GM21717 (cell line): ENCODE results near the gene CCDC50.
A peak's percentile ranks its signal among the peaks of the same experiment; 100 is the strongest.

Source experiments
- ATAC-seq: cut with Tn5 transposase; IDR thresholded peaks from one replicate; pipeline ENCODE4 v1.9.1; 2021; ENCODE audit warnings: mild to moderate bottlenecking, moderate library complexity; ENCODE audit not compliant: unreplicated experiment

The CCDC50 gene

DNA sequence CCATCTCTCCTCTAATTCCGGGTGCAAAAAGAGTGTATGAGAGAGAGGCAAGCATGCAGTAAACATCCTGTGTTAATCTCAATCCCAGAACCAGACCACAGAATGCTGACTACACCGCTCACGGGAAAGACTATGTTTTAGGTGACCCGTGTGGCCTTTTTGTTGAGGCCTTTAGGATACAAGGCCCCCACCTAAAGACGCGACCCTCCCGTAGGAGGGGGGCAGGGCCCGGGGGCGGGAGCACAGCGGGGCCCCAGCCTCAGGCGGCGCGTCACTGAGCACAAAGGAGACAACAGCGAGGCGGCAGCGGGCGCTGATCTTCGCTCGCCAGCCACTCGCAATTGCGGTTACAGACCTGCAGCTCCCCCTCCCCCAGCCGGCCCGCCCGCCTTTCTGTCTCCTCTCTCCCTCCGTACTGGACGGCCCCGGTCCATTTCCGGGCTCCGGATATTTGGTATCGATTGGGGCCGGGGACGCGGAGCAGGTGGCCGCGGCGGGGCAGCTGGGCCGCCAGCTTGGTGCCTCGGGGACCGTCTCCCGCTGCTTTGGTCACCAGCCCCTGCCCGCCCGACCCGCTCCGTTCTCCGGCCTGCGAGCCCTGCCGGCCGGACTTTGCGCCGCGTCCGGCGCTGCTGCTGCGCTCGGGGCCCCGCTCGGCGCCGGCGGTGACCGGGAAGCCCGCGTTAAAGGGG lies at the start of gene CCDC50:
CCDC50 (plus strand) TSS at position 433 of the 692 bp plus-strand sequence. CDS start 281 bp downstream, outside the sequence.
- ATAC-seq, result peak; percentile 77

DNA sequence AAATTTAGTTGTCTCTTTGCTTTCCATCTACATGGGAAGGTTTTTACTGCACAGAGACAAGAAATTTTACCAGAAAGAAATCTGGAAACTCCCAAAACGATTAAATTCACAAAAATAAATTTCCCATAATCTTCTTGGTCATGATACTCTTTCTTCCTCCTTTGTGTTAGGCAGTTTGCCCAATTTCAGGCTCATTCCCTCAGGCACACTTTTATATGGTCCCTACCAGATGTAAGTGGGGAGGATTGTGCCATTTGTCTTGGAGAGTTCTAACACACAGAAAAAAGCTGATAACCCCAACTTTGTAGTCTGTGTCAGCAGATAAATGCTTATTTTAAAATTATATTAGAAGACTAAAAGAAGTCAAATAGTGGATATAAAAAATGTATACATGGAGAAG lies 49.1 kb upstream of the CCDC50 start:
- no peak for ATAC-seq

DNA sequence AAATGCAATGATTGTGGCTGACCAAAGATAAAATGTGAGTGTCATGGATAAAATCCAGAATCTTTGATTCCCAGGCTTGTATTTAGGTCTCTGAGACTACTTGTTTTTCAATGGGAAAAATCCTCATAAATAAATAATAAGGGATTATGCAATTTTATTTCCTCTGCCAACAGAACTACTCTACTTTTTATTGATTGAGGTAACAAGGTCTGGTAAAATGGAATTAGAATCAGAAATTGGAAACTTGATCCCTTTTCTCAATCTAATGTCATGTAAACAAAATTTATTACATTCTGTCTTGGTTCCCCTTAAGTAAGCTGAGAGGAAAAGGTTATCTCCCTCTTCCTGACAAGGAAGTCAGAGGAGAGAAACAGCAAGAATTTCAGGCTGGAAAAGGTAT lies 48.3 kb upstream of the CCDC50 start:
- no peak for ATAC-seq

DNA sequence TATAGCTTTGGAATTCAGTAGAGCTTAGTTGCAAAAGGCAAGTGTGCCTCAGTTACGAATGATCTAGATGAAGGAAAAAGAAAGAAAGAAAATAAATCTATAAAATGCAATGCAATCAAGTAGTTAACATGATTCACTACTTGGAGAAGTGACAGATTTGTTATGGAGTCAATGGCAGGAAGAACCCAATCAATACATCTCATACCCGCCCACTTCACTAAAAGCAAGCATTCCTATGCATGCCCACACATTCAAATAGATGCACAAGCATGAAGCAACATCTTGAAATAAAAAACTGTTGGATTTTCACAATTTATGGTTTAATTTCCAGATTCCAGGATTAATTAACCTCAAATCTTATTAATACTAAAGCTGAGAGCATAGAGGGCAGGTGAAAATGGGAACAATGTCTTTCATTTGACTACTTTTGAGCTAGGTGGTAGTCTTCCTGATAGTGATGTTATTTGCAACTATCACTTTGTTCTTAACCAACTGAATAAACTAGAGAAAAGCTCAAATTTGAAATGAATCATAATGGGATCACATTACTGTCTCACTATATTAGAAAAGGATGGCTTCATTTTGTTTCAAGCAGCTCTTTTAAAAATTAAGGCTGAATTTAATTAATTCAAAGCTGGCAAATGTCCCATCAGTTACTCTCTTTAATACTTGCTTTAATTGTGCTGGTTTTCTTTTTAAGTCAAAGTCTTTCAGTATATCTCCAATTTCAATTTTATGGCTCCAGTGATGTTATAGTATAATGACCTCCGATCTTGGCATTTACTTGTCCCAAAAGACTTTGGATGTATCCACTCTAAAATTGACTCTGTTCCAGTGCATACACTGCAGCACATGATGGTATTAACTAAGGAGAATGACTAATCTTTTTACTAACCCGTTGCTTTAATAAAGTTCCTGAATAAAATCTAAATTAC lies 46.7 kb upstream of the CCDC50 start:
- no peak for ATAC-seq

- ATAC-seq, result no peak
Observed at GRCh38 chr3:191283400-191283799, 45.8 kb upstream of the CCDC50 start.

- peak; percentile 80 for ATAC-seq
Observed at GRCh38 chr3:191290311-191291025, 38.7 kb upstream of the CCDC50 start.

- ATAC-seq, result no peak
Observed at GRCh38 chr3:191292243-191293015, 36.8 kb upstream of the CCDC50 start.

- ATAC-seq, result no peak
Observed at GRCh38 chr3:191294291-191294690, 34.9 kb upstream of the CCDC50 start.

GRCh38 chr3:191296041-191296541 lies 33.1 kb upstream of the CCDC50 start:
- ATAC-seq, result peak; percentile 87

DNA sequence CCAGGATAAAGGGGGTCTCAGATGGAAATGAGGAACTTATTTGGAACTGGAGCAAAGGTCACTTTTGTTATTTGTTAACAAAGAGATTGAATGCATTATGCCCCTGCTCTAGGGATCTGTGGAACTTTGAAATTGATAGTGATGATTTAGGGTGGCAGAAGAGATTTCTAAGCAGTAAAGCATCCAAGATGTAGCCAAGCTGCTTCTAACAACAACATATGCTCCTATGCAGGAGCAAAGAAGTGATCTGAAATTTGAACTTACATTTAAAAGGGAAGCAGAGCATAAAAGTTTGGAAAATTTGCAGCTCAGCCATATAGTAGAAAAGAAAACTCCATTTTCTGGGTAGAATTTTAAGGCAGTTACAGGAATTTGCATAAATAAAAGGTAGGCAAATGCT lies 30.3 kb upstream of the CCDC50 start:
- no peak for ATAC-seq

DNA sequence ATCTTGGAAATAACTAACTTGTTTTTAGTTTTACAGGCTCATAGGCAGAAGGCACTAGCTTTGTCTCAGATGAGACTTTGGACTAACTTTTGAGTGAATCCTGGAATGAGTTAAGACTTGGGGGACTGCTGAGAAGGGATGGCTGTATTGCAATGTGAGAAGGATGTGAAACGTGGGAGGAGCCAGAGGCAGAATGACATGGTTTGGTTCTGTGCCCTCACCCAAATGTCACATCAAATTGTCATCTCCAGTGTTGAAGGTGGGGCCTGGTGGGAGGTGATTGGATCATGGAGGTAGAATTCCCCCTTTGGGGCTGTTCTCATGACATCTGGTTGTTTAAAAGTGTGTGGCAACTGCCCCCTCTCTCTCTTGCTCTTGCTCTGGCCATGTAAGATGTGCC lies 28.8 kb upstream of the CCDC50 start:
- ATAC-seq, result peak; percentile 43

GRCh38 chr3:191301017-191301416 lies 28.2 kb upstream of the CCDC50 start:
- ATAC-seq, result peak; percentile 77

GRCh38 chr3:191301782-191302411 lies 27.3 kb upstream of the CCDC50 start:
- no peak for ATAC-seq

DNA sequence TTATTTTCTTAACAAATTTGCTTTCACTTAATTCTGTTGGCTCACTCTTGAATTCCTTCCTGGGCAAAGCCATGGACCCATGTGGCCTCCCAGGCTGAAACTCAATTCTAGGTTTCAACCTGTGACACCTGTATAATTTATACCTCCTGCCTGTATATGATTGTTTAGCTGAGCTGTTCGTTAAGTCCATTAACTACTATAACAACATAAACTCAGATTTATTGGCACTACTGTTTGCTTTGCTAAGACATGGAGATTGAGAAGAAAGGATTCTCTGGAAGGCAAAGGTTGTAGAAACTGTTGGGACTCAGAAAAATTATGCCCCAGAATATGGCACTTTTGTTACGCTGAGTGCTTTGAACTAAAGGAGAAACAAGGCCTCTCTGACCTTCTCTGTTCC lies 26.7 kb upstream of the CCDC50 start:
- no peak for ATAC-seq

DNA sequence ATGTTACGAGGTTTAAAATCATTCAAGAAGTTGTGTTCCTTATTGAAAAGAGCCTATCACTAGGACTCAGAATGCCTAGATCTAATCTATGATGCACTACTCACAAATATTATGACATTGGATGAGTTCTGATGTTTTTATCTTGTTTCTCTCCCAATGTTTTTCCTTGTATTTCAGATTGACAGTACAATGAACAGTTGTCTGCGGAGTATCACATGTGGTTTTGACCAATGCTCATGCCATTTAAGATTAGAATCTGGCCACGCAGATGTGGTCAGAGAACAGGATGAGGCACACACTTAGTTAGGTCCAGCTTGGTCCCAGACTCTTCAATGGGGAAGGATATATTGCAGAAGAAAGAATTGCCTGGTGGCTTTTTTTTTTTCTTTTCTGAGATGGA lies 25.6 kb upstream of the CCDC50 start:
- no peak for ATAC-seq

- ATAC-seq, result no peak
Observed at GRCh38 chr3:191306428-191306827, 22.8 kb upstream of the CCDC50 start.

GRCh38 chr3:191307341-191307740 lies 21.9 kb upstream of the CCDC50 start:
- ATAC-seq, result no peak

DNA sequence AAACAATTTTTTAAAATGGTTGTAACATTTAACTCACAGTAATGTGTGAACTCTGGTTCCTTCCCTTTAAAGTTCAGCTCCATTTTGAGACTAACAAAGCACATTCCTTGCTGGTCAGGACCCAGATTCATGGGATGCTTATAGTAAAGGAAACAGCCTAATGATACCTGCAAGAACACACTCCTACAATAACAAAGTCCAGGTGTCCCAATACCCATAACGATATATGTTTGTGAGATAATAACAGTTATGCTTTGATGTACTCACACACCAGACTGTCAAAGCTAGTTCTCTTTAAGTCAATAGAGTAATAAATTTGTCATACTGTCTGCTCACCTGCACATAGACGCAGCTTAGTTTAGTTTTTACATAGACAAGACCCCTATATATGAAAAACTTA lies 15.9 kb upstream of the CCDC50 start:
- ATAC-seq, result no peak

- ATAC-seq, result no peak
Observed at GRCh38 chr3:191314109-191314728, 15.0 kb upstream of the CCDC50 start.
